Osteocyte (in vitro differentiated cells): ENCODE measurements around the gene AMN. TPM values are rescaled to one million over a fixed set of nuclear protein-coding genes. Genes with fewer than 3 reads are reported as not detected.

Experiments used
- DNase-seq: peaks from one replicate; pipeline ENCODE4 v3.0.0; 2021; ENCODE audit warnings: mixed read lengths; ENCODE audit not compliant: unreplicated experiment; ENCODE audit errors: extremely low spot score
- H3K27ac Mint-ChIP-seq: one replicate; pipeline ENCODE4 v1.8.0; 2021; ENCODE audit warnings: mild to moderate bottlenecking, mixed read lengths; ENCODE audit not compliant: unreplicated experiment
- H3K27me3 Mint-ChIP-seq: one replicate; pipeline ENCODE4 v1.8.0; 2021; ENCODE audit warnings: mixed read lengths; ENCODE audit not compliant: unreplicated experiment
- H3K36me3 Mint-ChIP-seq: one replicate; pipeline ENCODE4 v1.8.0; 2021; ENCODE audit warnings: mixed read lengths; ENCODE audit not compliant: unreplicated experiment
- H3K4me1 Mint-ChIP-seq: one replicate; pipeline ENCODE4 v1.8.0; 2021; ENCODE audit warnings: mixed read lengths; ENCODE audit not compliant: unreplicated experiment
- H3K4me3 Mint-ChIP-seq: one replicate; pipeline ENCODE4 v1.8.0; 2021; ENCODE audit warnings: mild to moderate bottlenecking, moderate library complexity, mixed read lengths; ENCODE audit not compliant: unreplicated experiment
- H3K9me3 Mint-ChIP-seq: one replicate; pipeline ENCODE4 v1.8.0; 2021; ENCODE audit warnings: mixed read lengths; ENCODE audit not compliant: unreplicated experiment
- total RNA-seq: library from RNA; stranded (reverse); gene quantifications from 2 replicates; pipeline ENCODE4 v1.2.1, GENCODE V29; 2021
- TF ChIP-seq, protein P1 (sequence below): fragments of 200-600 bp; sonication (generic); IDR thresholded peaks from 2 replicates; pipeline ENCODE4 v1.5.0; 2021; ENCODE audit warnings: antibody characterized with exemption, mild to moderate bottlenecking, moderate library complexity

The AMN gene
- total RNA-seq, 1 donor from 2014 or later: 0.86 TPM

DNA sequence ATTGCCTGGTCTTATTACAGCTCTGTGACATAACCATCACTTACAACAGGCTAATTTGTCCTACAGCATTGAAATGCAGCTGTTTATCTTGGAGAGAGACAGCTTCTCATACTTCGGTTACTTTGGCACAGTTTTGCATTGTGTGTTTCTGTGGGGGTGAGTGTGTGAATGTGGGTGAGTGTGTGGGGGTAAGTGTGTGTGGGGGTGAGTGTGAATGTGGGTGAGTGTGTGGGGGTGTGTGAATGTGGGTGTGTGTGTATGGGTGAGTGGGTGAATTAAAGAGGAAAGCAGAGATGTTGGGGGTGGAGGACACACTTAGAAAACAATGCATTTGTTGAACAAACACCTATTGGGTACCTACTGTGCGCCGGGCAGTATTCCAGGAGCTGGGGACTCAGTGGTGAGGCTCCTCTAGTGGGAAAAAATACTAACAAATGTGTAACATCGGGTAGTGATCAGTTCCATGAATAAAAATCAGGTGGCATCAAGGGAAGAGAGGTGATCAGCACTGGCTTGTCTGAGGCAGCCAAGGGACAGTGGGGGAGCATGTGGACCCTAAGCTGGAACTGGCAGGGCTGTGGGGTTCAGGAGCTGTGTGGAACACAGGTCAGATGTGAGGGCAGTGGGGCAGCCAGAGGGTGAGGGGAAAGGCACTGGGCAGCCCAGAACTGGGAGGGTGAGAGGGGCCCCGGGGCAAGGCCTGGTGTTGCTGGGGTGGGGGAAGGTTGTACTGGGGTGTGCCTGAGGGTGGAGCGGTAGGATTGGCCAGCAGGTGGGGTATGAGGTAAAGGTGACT lies 44.1 kb upstream of the AMN start:
- peaks cover 16% of the 10 kb centered on the region for H3K4me1 Mint-ChIP-seq
- H3K27ac Mint-ChIP-seq: no peak overlapping the region
- DNase-seq: no peak
- TF ChIP-seq, protein P1, sequence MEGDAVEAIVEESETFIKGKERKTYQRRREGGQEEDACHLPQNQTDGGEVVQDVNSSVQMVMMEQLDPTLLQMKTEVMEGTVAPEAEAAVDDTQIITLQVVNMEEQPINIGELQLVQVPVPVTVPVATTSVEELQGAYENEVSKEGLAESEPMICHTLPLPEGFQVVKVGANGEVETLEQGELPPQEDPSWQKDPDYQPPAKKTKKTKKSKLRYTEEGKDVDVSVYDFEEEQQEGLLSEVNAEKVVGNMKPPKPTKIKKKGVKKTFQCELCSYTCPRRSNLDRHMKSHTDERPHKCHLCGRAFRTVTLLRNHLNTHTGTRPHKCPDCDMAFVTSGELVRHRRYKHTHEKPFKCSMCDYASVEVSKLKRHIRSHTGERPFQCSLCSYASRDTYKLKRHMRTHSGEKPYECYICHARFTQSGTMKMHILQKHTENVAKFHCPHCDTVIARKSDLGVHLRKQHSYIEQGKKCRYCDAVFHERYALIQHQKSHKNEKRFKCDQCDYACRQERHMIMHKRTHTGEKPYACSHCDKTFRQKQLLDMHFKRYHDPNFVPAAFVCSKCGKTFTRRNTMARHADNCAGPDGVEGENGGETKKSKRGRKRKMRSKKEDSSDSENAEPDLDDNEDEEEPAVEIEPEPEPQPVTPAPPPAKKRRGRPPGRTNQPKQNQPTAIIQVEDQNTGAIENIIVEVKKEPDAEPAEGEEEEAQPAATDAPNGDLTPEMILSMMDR: no peak
- H3K9me3 Mint-ChIP-seq: no peaks in the 10 kb centered on the region
- H3K27me3 Mint-ChIP-seq: no peaks in the 10 kb centered on the region
- H3K36me3 Mint-ChIP-seq: peaks cover 6% of the 10 kb centered on the region
- no peak overlapping the region for H3K4me3 Mint-ChIP-seq

GRCh38 chr14:102878970-102879460 lies 43.4 kb upstream of the AMN start:
- Mint-ChIP-seq H3K27ac (no peak overlapping the region), H3K4me1 (peaks cover 16% of the 10 kb centered on the region), H3K27me3 (no peaks in the 10 kb centered on the region), H3K9me3 (no peaks in the 10 kb centered on the region), H3K4me3 (no peak overlapping the region), H3K36me3 (peaks cover 6% of the 10 kb centered on the region)
- DNase-seq: no peak
- TF ChIP-seq, protein P1: no peak

- DNase-seq: peak; percentile 7
- H3K27me3 Mint-ChIP-seq: no peaks in the 10 kb centered on the region
- TF ChIP-seq, protein P1: no peak
- H3K36me3 Mint-ChIP-seq: peaks cover 15% of the 10 kb centered on the region
- H3K4me1 Mint-ChIP-seq: peaks cover 2% of the 10 kb centered on the region
- H3K4me3 Mint-ChIP-seq: no peak overlapping the region
- H3K9me3 Mint-ChIP-seq: no peaks in the 10 kb centered on the region
- H3K27ac Mint-ChIP-seq: no peak overlapping the region
These were observed 40.1 kb upstream of the AMN start for GRCh38 chr14:102882226-102882906.

GRCh38 chr14:102883089-102883541 lies 39.3 kb upstream of the AMN start:
- Mint-ChIP-seq H3K9me3 (no peaks in the 10 kb centered on the region), H3K4me1 (peaks cover 2% of the 10 kb centered on the region), H3K4me3 (no peak overlapping the region), H3K36me3 (peaks cover 15% of the 10 kb centered on the region), H3K27ac (no peak overlapping the region), H3K27me3 (no peaks in the 10 kb centered on the region)
- TF ChIP-seq, protein P1: no peak
- no peak for DNase-seq

GRCh38 chr14:102883554-102883953 lies 38.9 kb upstream of the AMN start:
- Mint-ChIP-seq H3K27ac (no peak overlapping the region), H3K4me3 (no peak overlapping the region), H3K4me1 (peaks cover 2% of the 10 kb centered on the region), H3K36me3 (peaks cover 18% of the 10 kb centered on the region), H3K9me3 (no peaks in the 10 kb centered on the region), H3K27me3 (no peaks in the 10 kb centered on the region)
- TF ChIP-seq, protein P1: no peak
- DNase-seq: no peak
